ENCODE results near the gene ACSS1.

ACSS1 gene

GRCh38 chr20:25046181-25046641, 11.7 kb downstream of the ACSS1 start:
- peak; percentile 69 for DNase-seq (ENCODE audit: low spot score)
- H3K27ac ChIP-seq = peak overlapping the region; percentile 52 to 58
- TF ChIP-seq CTCF (IDR thresholded peaks at IDR 0.05) = no peak
- no peak overlapping the region for H3K4me3 ChIP-seq

- Histone ChIP-seq H3K4me3 (peak overlapping the region; percentile 24), H3K27ac (peak overlapping the region; percentile 58 to 94)
- peak; percentile 60 for DNase-seq (ENCODE audit: low spot score)
- TF ChIP-seq CTCF (IDR thresholded peaks at IDR 0.05) = no peak
Observed at GRCh38 chr20:25045343-25045712, 12.6 kb downstream of the ACSS1 start.

GRCh38 chr20:25044660-25045342, 13.1 kb downstream of the ACSS1 start:
- peak overlapping the region; percentile 58 to 94 for H3K27ac ChIP-seq
- TF ChIP-seq CTCF (IDR thresholded peaks at IDR 0.05) = no peak
- peak overlapping the region; percentile 24 for H3K4me3 ChIP-seq
- peak; percentile 75 for DNase-seq (ENCODE audit: low spot score)

GRCh38 chr20:25044261-25044560, 13.7 kb downstream of the ACSS1 start:
- TF ChIP-seq CTCF (IDR thresholded peaks at IDR 0.05) = no peak
- peak; percentile 71 for DNase-seq (ENCODE audit: low spot score)
- Histone ChIP-seq H3K27ac (peak overlapping the region; percentile 58 to 94), H3K4me3 (no peak overlapping the region)

GRCh38 chr20:25043499-25044260, 14.3 kb downstream of the ACSS1 start:
- Histone ChIP-seq H3K27ac (peak overlapping the region; percentile 69 to 94), H3K4me3 (no peak overlapping the region)
- TF ChIP-seq CTCF (IDR thresholded peaks at IDR 0.05) = no peak
- DNase-seq (ENCODE audit: low spot score) = no peak

- Histone ChIP-seq H3K4me3 (no peak overlapping the region), H3K27ac (peak overlapping the region; percentile 69 to 94)
- DNase-seq (ENCODE audit: low spot score) = no peak
- TF ChIP-seq CTCF (IDR thresholded peaks at IDR 0.05) = no peak
Observed at GRCh38 chr20:25042531-25043498, 15.1 kb downstream of the ACSS1 start.
